ENCODE data around the gene LCLAT1.
"Not testable (repeated sequence)": the region's sequence is repeated elsewhere in the genome, so short reads cannot be mapped to it uniquely, and the experiment has no call there.

LCLAT1 gene

DNA sequence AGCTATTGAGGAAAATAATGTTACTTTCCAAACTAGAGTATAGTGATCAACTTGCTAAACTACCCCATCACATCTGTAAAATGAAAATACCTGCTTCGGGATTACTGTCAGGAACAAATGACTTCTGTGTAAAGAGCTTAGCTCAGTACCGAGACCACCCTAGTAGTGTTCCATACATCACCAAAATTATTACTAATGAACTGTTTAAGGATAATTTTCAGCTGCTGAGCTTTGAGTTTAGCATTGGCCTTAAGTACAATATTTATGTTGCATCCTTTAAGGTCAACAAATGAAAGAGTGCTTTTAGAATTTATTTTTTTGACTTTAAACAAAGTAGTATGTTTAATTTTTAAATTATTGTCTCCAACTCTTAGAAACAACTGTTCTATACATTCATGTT lies 144.1 kb downstream of the LCLAT1 start:
- H3K4me3 ChIP-seq: no peak overlapping the region
- no peaks in the 10 kb centered on the region for H3K36me3 ChIP-seq (ENCODE audit: insufficient read depth, low read length)
- TF ChIP-seq POLR2AphosphoS5 (IDR thresholded peaks at IDR 0.05; ENCODE audit: borderline replicate concordance, low read depth, low read length) (no peak), FOXP2 (optimal IDR thresholded peaks at IDR 0.05; ENCODE audit: control extremely low read depth, extremely low read length, insufficient read depth) (no peak), EZH2 (IDR thresholded peaks at IDR 0.05) (no peak)
- H3K9ac ChIP-seq (ENCODE audit: insufficient read length): no peak overlapping the region
- H3K9me3 ChIP-seq (ENCODE audit: low read depth, low read length): no peaks in the 10 kb centered on the region
- no peak overlapping the region for H3K27ac ChIP-seq
- no peak for DNase-seq (ENCODE audit: low read depth, low spot score)

DNA sequence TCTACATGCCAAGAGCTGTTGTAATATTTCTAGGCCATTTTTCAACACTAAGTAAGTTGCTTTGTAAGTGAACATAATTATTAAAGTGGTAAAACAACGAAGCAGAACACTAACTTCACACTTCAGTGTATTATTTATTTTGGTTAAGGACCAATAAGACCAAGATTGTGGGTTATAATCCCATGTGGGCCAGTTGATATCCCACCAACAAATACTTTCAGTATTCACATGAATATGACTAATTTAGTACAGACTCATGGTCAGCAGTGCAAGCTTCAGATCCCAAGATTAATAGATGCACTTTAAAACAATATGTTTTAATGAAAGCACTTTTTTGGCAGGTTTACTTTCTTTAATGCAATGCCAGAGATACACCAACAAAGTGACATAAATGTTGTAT lies 154.3 kb downstream of the LCLAT1 start:
- Histone ChIP-seq H3K4me3 (no peak overlapping the region), H3K27ac (no peak overlapping the region), H3K9me3 (ENCODE audit: low read depth, low read length) (no peaks in the 10 kb centered on the region), H3K36me3 (ENCODE audit: insufficient read depth, low read length) (no peaks in the 10 kb centered on the region), H3K9ac (ENCODE audit: insufficient read length) (no peak overlapping the region)
- no peak for TF ChIP-seq FOXP2 (optimal IDR thresholded peaks at IDR 0.05; ENCODE audit: control extremely low read depth, extremely low read length, insufficient read depth)
- TF ChIP-seq POLR2AphosphoS5 (IDR thresholded peaks at IDR 0.05; ENCODE audit: borderline replicate concordance, low read depth, low read length): no peak
- TF ChIP-seq EZH2 (IDR thresholded peaks at IDR 0.05): no peak
- no peak for DNase-seq (ENCODE audit: low read depth, low spot score)

DNA sequence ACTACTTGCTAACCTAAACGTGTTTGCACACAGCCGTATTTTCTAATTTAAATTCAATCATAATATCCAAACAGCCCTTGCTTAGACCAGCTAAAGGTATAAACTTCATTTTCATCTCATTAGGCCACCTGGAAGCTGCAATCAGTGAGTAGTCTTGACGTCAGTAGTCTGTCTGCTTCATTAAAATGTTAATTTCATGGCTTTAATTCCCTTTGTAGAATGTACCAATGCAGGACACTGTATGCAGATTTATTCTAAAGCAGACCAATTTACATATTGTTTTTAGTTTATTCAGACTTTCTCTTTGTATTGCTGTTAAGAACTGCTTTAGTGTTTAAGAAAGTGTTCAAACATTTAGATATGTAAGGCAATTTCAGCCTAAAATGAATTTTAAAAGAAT lies 158.2 kb downstream of the LCLAT1 start:
- H3K4me3 ChIP-seq: no peak overlapping the region
- no peak overlapping the region for H3K27ac ChIP-seq
- H3K9ac ChIP-seq (ENCODE audit: insufficient read length): no peak overlapping the region
- H3K9me3 ChIP-seq (ENCODE audit: low read depth, low read length): no peaks in the 10 kb centered on the region
- no peaks in the 10 kb centered on the region for H3K36me3 ChIP-seq (ENCODE audit: insufficient read depth, low read length)
- no peak for TF ChIP-seq POLR2AphosphoS5 (IDR thresholded peaks at IDR 0.05; ENCODE audit: borderline replicate concordance, low read depth, low read length)
- TF ChIP-seq EZH2 (IDR thresholded peaks at IDR 0.05): no peak
- TF ChIP-seq FOXP2 (optimal IDR thresholded peaks at IDR 0.05; ENCODE audit: control extremely low read depth, extremely low read length, insufficient read depth): no peak
- no peak for DNase-seq (ENCODE audit: low read depth, low spot score)

DNA sequence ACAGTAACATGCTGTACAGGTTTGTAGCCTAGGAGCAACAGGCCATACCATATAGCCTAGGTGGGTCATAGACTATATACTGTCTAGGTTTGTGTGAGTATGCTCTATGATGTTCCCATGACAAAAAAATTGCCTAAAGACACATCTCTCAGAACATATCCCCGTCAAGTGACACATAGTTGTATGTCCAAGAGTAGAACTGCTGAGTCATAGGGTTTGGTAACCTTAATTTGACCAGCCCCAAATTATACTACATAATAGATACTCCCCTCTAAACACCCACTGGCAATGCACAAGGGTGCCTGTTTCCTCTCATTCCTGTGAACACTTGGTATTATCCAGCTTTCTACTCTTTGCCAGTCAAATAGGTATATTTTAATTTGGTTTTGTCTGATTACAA lies 161.6 kb downstream of the LCLAT1 start:
- no peaks in the 10 kb centered on the region for H3K9me3 ChIP-seq (ENCODE audit: low read depth, low read length)
- DNase-seq (ENCODE audit: low read depth, low spot score): no peak
- no peak overlapping the region for H3K4me3 ChIP-seq
- no peak overlapping the region for H3K9ac ChIP-seq (ENCODE audit: insufficient read length)
- no peak overlapping the region for H3K27ac ChIP-seq
- no peak for TF ChIP-seq POLR2AphosphoS5 (IDR thresholded peaks at IDR 0.05; ENCODE audit: borderline replicate concordance, low read depth, low read length)
- TF ChIP-seq EZH2 (IDR thresholded peaks at IDR 0.05): no peak
- TF ChIP-seq FOXP2 (optimal IDR thresholded peaks at IDR 0.05; ENCODE audit: control extremely low read depth, extremely low read length, insufficient read depth): no peak
- H3K36me3 ChIP-seq (ENCODE audit: insufficient read depth, low read length): no peaks in the 10 kb centered on the region

DNA sequence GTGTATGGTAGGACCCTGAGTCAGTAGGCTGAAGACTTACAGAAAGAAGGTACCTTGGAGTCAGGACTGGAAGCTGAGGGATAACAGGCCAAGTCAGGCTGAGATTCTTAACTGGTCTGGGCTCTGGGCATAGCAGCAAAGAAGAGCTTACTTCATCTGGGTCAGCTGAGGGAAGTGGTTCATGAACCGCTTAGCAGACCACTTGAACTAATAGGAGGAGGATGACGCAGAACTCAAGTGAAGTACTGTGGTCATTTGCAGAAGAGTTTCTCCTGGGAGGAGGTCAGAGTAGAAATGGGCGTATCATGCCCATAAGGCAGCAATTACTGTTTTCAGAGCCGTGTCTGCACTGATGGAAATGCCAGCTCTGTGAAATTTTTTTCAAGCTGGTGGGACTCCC lies 164.5 kb downstream of the LCLAT1 start:
- no peak overlapping the region for H3K9ac ChIP-seq (ENCODE audit: insufficient read length)
- TF ChIP-seq FOXP2 (optimal IDR thresholded peaks at IDR 0.05; ENCODE audit: control extremely low read depth, extremely low read length, insufficient read depth): no peak
- H3K4me3 ChIP-seq: no peak overlapping the region
- no peaks in the 10 kb centered on the region for H3K36me3 ChIP-seq (ENCODE audit: insufficient read depth, low read length)
- no peak overlapping the region for H3K27ac ChIP-seq
- no peak for DNase-seq (ENCODE audit: low read depth, low spot score)
- H3K9me3 ChIP-seq (ENCODE audit: low read depth, low read length): no peaks in the 10 kb centered on the region

DNA sequence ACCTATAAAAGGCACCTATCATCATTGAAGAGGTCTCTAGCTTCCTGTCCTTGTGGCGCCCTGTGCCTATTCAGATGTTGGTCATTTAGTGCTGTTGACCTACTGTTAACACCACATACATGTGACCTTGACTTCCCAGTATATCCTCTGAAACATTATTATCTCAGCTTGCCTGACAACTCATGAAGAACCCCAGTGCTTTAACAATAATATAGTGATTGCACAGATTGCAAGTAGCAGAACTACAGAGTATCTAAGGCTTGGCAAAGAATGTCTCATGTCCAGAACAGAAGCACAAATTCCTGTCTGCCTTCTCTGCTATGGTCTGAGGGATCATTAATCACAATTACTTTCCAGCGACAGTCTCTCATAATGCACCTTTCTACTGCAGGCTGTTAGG lies 165.3 kb downstream of the LCLAT1 start:
- no peak overlapping the region for H3K4me3 ChIP-seq
- TF ChIP-seq EZH2 (IDR thresholded peaks at IDR 0.05) (no peak), FOXP2 (optimal IDR thresholded peaks at IDR 0.05; ENCODE audit: control extremely low read depth, extremely low read length, insufficient read depth) (no peak), POLR2AphosphoS5 (IDR thresholded peaks at IDR 0.05; ENCODE audit: borderline replicate concordance, low read depth, low read length) (no peak)
- H3K36me3 ChIP-seq (ENCODE audit: insufficient read depth, low read length): no peaks in the 10 kb centered on the region
- no peak overlapping the region for H3K27ac ChIP-seq
- no peaks in the 10 kb centered on the region for H3K9me3 ChIP-seq (ENCODE audit: low read depth, low read length)
- no peak overlapping the region for H3K9ac ChIP-seq (ENCODE audit: insufficient read length)
- no peak for DNase-seq (ENCODE audit: low read depth, low spot score)

DNA sequence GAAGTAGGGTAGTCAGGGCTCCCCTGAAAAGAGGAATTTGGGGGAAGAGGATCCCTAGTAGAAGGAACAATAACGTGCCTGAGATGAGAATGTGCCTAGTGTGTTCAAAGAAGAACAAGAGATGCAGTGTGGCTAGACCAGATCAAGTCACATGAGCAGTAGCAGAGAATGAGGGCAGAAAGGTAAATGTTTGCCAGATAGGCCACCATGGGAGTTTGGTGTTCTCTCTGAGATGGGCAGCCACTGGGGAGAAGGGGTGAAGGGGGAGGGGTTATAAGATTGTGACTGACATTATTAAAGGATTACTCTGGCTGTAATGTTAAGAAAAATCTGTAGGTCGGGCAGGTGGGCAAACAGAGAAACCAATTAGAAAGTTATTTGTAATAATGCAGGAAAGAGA lies 166.0 kb downstream of the LCLAT1 start:
- H3K9me3 ChIP-seq (ENCODE audit: low read depth, low read length): no peaks in the 10 kb centered on the region

DNA sequence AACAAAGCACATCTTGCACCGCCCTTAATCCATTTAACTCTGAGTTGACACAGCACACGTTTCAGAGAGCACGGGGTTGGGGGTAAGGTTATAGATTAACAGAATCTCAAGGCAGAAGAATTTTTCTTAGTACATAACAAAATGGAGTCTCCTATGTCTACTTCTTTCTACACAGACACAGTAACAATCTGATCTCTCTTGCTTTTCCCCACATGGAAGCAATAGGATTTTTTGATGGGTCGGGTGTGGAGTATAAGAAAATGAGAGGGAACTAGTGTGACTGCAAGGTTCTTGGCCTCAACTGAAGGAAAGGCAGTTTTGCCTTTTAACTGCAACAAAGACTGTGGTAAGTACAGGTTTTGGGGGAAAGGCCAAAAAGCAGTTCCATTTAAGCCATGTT lies 167.2 kb downstream of the LCLAT1 start:
- not testable (repeated sequence) for H3K9ac ChIP-seq (ENCODE audit: insufficient read length); H3K9me3 ChIP-seq (ENCODE audit: low read depth, low read length); H3K27ac ChIP-seq; H3K36me3 ChIP-seq (ENCODE audit: insufficient read depth, low read length); DNase-seq (ENCODE audit: low read depth, low spot score); H3K4me3 ChIP-seq

More for the DNA sequence above, 166.0 kb downstream of the LCLAT1 start:
- Histone ChIP-seq H3K9ac (ENCODE audit: insufficient read length) (no peak overlapping the region), H3K4me3 (no peak overlapping the region), H3K27ac (no peak overlapping the region), H3K36me3 (ENCODE audit: insufficient read depth, low read length) (no peaks in the 10 kb centered on the region)
- TF ChIP-seq FOXP2 (optimal IDR thresholded peaks at IDR 0.05; ENCODE audit: control extremely low read depth, extremely low read length, insufficient read depth) (no peak), POLR2AphosphoS5 (IDR thresholded peaks at IDR 0.05; ENCODE audit: borderline replicate concordance, low read depth, low read length) (no peak), EZH2 (IDR thresholded peaks at IDR 0.05) (no peak)
- no peak for DNase-seq (ENCODE audit: low read depth, low spot score)

DNA sequence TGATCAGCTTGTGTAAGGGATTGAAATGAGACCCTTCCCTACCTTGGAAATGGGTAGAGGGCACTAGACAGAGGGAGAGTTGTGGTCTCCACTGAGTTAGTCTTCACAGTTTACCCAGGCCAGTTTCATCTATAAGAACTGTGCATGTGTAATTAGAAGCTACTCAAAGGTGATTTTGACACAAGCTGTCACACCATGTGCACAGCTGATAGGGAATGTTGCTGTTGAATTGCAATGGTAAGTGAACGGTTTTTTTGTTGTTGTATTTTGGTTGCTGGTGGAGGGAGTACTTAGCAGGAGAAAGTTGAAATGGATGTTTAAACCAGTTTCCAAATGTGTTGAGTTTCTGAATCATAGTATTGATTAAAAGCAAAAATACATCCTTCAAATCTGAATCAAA lies 168.9 kb downstream of the LCLAT1 start:
- H3K36me3 ChIP-seq (ENCODE audit: insufficient read depth, low read length): no peaks in the 10 kb centered on the region
- TF ChIP-seq POLR2AphosphoS5 (IDR thresholded peaks at IDR 0.05; ENCODE audit: borderline replicate concordance, low read depth, low read length): no peak
- no peak for TF ChIP-seq EZH2 (IDR thresholded peaks at IDR 0.05)
- no peak overlapping the region for H3K4me3 ChIP-seq
- H3K9me3 ChIP-seq (ENCODE audit: low read depth, low read length): no peaks in the 10 kb centered on the region
- H3K9ac ChIP-seq (ENCODE audit: insufficient read length): no peak overlapping the region
- no peak for DNase-seq (ENCODE audit: low read depth, low spot score)
- no peak overlapping the region for H3K27ac ChIP-seq

Data from SK-N-MC (cell line).